HFFc6 (cell line): ENCODE results near the gene NBAS. TPM values are rescaled to one million over a fixed set of nuclear protein-coding genes. Genes with fewer than 3 reads are reported as not detected.
A peak's percentile ranks its signal among the peaks of the same experiment; 100 is the strongest.

ENCODE experiments used
- DNase-seq: peaks from one replicate; pipeline ENCODE4 v3.0.0-alpha.2; 2018
- H3K27ac Mint-ChIP-seq: 2 replicates; pipeline ENCODE4 v1.8.0; 2020; ENCODE audit warnings: mild to moderate bottlenecking, mixed read lengths
- H3K27me3 Mint-ChIP-seq: 2 replicates; pipeline ENCODE4 v1.8.0; 2021; ENCODE audit warnings: mild to moderate bottlenecking, moderate library complexity, mixed read lengths; ENCODE audit not compliant: insufficient read depth
- H3K36me3 Mint-ChIP-seq: 2 replicates; pipeline ENCODE4 v1.8.0; 2021; ENCODE audit warnings: low read depth, mixed read lengths
- H3K4me1 Mint-ChIP-seq: 2 replicates; pipeline ENCODE4 v1.8.0; 2020; ENCODE audit warnings: low read depth, mixed read lengths
- H3K4me3 Mint-ChIP-seq: 2 replicates; pipeline ENCODE4 v1.8.0; 2020; ENCODE audit warnings: mild to moderate bottlenecking, moderate library complexity, mixed read lengths
- H3K9me3 Mint-ChIP-seq: 2 replicates; pipeline ENCODE4 v1.8.0; 2020; ENCODE audit warnings: mild to moderate bottlenecking, mixed read lengths
- CTCF ChIP-seq: fragments of 200-600 bp; sonication (generic); IDR thresholded peaks from 2 replicates; pipeline ENCODE4 v1.5.0; 2021; ENCODE audit warnings: antibody characterized with exemption, mild to moderate bottlenecking
- total RNA-seq, 6 experiments: library from RNA; stranded (reverse); fragmentation: NEBNext Ultra II Directional; extraction: Animal tissue kit (Norgen Biotek cat#: 25700); gene quantifications; 2 replicates in 1 of 6; 3 replicates in 5 of 6; pipeline ENCODE4 v1.2.3, GENCODE V29; 2021

NBAS gene
- total RNA-seq, 6 experiments from 2014 or later, result 43.5 to 54.0 (median 52.2) TPM

GRCh38 chr2:15226661-15227060 is 334.5 kb downstream of the NBAS start:
- H3K4me3 Mint-ChIP-seq, result no peak overlapping the region
- H3K27ac Mint-ChIP-seq, result no peak overlapping the region
- peaks cover 24% of the 10 kb centered on the region for H3K4me1 Mint-ChIP-seq

DNA sequence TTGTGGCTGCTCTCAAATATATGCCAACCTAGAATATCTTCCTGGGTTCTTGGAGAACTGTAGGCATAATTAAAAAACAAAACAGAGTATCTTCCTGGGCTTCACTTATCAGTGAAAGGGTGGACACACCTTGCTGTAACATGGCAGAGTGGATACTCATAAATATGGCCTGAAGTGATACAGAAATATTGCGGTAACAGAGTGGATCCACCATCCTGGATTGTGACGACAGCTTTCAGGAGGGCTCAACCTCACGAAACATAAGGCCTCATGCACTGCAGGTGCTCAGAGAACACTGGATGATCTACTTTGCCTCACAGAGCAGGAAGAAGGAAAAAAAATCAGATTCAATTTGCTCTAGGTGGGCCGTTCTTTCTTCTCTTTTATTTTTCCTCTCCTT is 336.0 kb downstream of the NBAS start:
- no peak for TF ChIP-seq CTCF
- DNase-seq, result no peak
- Mint-ChIP-seq H3K27ac (peak overlapping the region; percentile 84), H3K36me3 (peaks cover 24% of the 10 kb centered on the region), H3K27me3 (no peaks in the 10 kb centered on the region; the same call in 1 of the 2 replicates), H3K4me3 (no peak overlapping the region), H3K9me3 (no peaks in the 10 kb centered on the region), H3K4me1 (peaks cover 24% of the 10 kb centered on the region)

More at GRCh38 chr2:15226661-15227060, 334.5 kb downstream of the NBAS start:
- DNase-seq, result no peak
- H3K36me3 Mint-ChIP-seq, result peaks cover 24% of the 10 kb centered on the region
- no peak for TF ChIP-seq CTCF
- H3K9me3 Mint-ChIP-seq, result no peaks in the 10 kb centered on the region
- H3K27me3 Mint-ChIP-seq, result no peaks in the 10 kb centered on the region; the same call in 1 of the 2 replicates

GRCh38 chr2:15224641-15225040 is 336.5 kb downstream of the NBAS start:
- Mint-ChIP-seq H3K36me3 (peaks cover 24% of the 10 kb centered on the region), H3K27me3 (no peaks in the 10 kb centered on the region), H3K9me3 (no peaks in the 10 kb centered on the region), H3K4me3 (no peak overlapping the region), H3K27ac (peak overlapping the region; percentile 84), H3K4me1 (peaks cover 24% of the 10 kb centered on the region)
- TF ChIP-seq CTCF, result no peak
- DNase-seq, result no peak

- H3K27ac Mint-ChIP-seq, result peak overlapping the region; percentile 84
- peak; percentile 95 for DNase-seq
- no peaks in the 10 kb centered on the region for H3K27me3 Mint-ChIP-seq
- peaks cover 24% of the 10 kb centered on the region for H3K36me3 Mint-ChIP-seq
- TF ChIP-seq CTCF, result no peak
- H3K4me3 Mint-ChIP-seq, result peak overlapping the region; percentile 20
- H3K9me3 Mint-ChIP-seq, result no peaks in the 10 kb centered on the region
- H3K4me1 Mint-ChIP-seq, result peaks cover 24% of the 10 kb centered on the region
Observed at GRCh38 chr2:15223887-15224286, 337.2 kb downstream of the NBAS start.

DNA sequence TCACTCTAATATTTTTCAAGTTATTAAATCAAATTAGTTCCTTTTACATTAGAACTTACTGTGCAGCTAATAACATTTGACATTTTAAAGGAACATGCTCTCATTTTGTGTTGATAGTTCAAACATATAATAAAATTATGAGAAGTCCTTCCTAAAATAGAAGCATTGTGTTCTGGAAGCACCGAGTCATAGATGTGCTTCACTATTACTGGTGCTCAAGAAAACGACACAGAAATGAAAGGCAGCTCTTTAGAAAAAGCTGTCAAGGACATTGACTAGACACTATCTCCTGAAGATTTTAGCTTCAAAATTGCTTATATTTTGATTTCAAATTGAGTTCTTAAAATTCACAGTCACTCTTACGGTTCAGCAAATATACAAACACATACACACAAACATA is 338.3 kb downstream of the NBAS start:
- Mint-ChIP-seq H3K27ac (peak overlapping the region; percentile 84), H3K4me3 (no peak overlapping the region)

More for the DNA sequence above, 338.3 kb downstream of the NBAS start:
- Mint-ChIP-seq H3K9me3 (no peaks in the 10 kb centered on the region), H3K4me1 (peaks cover 24% of the 10 kb centered on the region), H3K27me3 (no peaks in the 10 kb centered on the region), H3K36me3 (peaks cover 15% of the 10 kb centered on the region)
- TF ChIP-seq CTCF, result no peak
- no peak for DNase-seq
